Kidney (tissue), 14 donors: ENCODE results near the gene CRACDL. TPM values are rescaled to one million over a fixed set of nuclear protein-coding genes. Genes with fewer than 3 reads are reported as not detected.

Experiments used
- DNase-seq, 5 donors: peaks; one replicate each; pipeline ENCODE4 v3.0.0-alpha.2; 2013 to 2020
- FAIRE-seq: peaks from 2 replicates; lab custom pipeline; 2012; peaks lifted over from hg19 to GRCh38; lab: Jason Lieb, UNC
- H3K27ac ChIP-seq, 2 donors: one replicate each; pipeline ENCODE4 v1.7.0; 2013; ENCODE audit warnings: low read depth in 2 of 2, low read length in 2 of 2, inconsistent platforms in 1 of 2
- H3K27me3 ChIP-seq: one replicate; pipeline ENCODE4 v1.7.1; 2013; ENCODE audit warnings: low read length, inconsistent platforms; ENCODE audit not compliant: control insufficient read depth, insufficient read depth
- H3K36me3 ChIP-seq, 3 donors: one replicate each; pipeline versions ENCODE4 v1.7.0 to v1.7.1; 2013; ENCODE audit warnings: low read length in 3 of 3, control low read depth in 1 of 3, inconsistent platforms in 1 of 3; ENCODE audit not compliant: insufficient read depth in 3 of 3, control insufficient read depth in 2 of 3
- H3K4me1 ChIP-seq, 3 donors: one replicate each; pipeline versions ENCODE4 v1.7.0 to v1.7.1; 2013; ENCODE audit warnings: low read length in 3 of 3, inconsistent platforms in 1 of 3, low read depth in 1 of 3; ENCODE audit not compliant: control insufficient read depth in 2 of 3, insufficient read depth in 2 of 3
- H3K4me3 ChIP-seq, 3 donors: one replicate each; pipeline versions ENCODE4 v1.7.0 to v1.8.1; 2013; ENCODE audit warnings: low read length in 3 of 3, control low read depth in 1 of 3, inconsistent platforms in 1 of 3
- H3K9ac ChIP-seq, 3 donors: one replicate each; pipeline versions ENCODE4 v1.7.0 to v1.7.1; 2013; ENCODE audit warnings: low read length in 3 of 3, control low read depth in 1 of 3, inconsistent platforms in 1 of 3
- H3K9me3 ChIP-seq, 3 donors: one replicate each; pipeline versions ENCODE4 v1.7.0 to v1.7.1; 2013; ENCODE audit warnings: low read length in 3 of 3, control low read depth in 1 of 3, inconsistent platforms in 1 of 3; ENCODE audit not compliant: control insufficient read depth in 2 of 3, insufficient read depth in 1 of 3
- CTCF ChIP-seq: IDR thresholded peaks from 3 replicates; pipeline ENCODE4 v1.5.1; 2012; ENCODE audit warnings: mild to moderate bottlenecking, moderate library complexity, borderline replicate concordance; ENCODE audit not compliant: insufficient read depth; ENCODE audit errors: extremely low read depth
- intact Hi-C: fragments of 100-400 bp; cut with DNase I; formaldehyde crosslinking; loops from one replicate; pipeline ENCODE4 v1.11.1; 2022
- polyA plus RNA-seq: library from polyadenylated mRNA; stranded (reverse); fragments of 350-450 nt; fragmentation: Illumina TruSeq; extraction: RNeasy Lipid Tissue Mini Kit (QIAGEN cat#74804); gene quantifications from one replicate; pipeline ENCODE4 v1.2.3, GENCODE V29; 2014; ENCODE audit warnings: low read depth, low replicate concordance; ENCODE audit not compliant: insufficient read depth
- total RNA-seq: library from RNA; stranded (reverse); fragmentation: NEBNext Ultra II Directional; extraction: Animal tissue kit (Norgen Biotek cat#: 25700); gene quantifications from one replicate; pipeline ENCODE4 v1.2.1, GENCODE V29; 2021
- donor health status: control.
- donor health status: control.
- donor health status: control.
- donor health status: control.
- donor health status: control.
- donor health status: DM: yes; HTN: yes; CAD: no.
- donor health status: Normal renal cell carcinoma (clear cell type).

Gene CRACDL
- total and polyA plus RNA-seq, 2 donors from 2014 or later = 4.3 to 14.8 TPM

GRCh38 chr2:98808546-98808945 is 127.5 kb downstream of the CRACDL start:
- H3K9me3 ChIP-seq = no peaks in the 10 kb centered on the region
- no peak overlapping the region for H3K4me3 ChIP-seq
- no peaks in the 10 kb centered on the region for H3K36me3 ChIP-seq
- DNase-seq = no peak
- no peaks in the 10 kb centered on the region for H3K27me3 ChIP-seq
- H3K4me1 ChIP-seq = peaks cover 0 to 9% (median 5%) of the 10 kb centered on the region in 3 donors
- intact Hi-C loops = no loop called here
- H3K27ac ChIP-seq = no peak overlapping the region
- H3K9ac ChIP-seq = no peak overlapping the region
- no peak for FAIRE-seq
- TF ChIP-seq CTCF = no peak

GRCh38 chr2:98807929-98808328 is 128.1 kb downstream of the CRACDL start:
- Histone ChIP-seq H3K9me3 (no peaks in the 10 kb centered on the region), H3K4me3 (no peak overlapping the region), H3K9ac (no peak overlapping the region), H3K4me1 (peaks cover 0 to 9% (median 5%) of the 10 kb centered on the region in 3 donors), H3K27me3 (no peaks in the 10 kb centered on the region), H3K27ac (no peak overlapping the region), H3K36me3 (no peaks in the 10 kb centered on the region)
- TF ChIP-seq CTCF = no peak
- DNase-seq (no peak), FAIRE-seq (no peak)
- intact Hi-C loops = no loop called here

GRCh38 chr2:98807221-98807620 is 128.8 kb downstream of the CRACDL start:
- Histone ChIP-seq H3K4me3 (no peak overlapping the region), H3K36me3 (no peaks in the 10 kb centered on the region), H3K27me3 (no peaks in the 10 kb centered on the region), H3K9me3 (no peaks in the 10 kb centered on the region), H3K27ac (no peak overlapping the region), H3K9ac (no peak overlapping the region), H3K4me1 (peaks cover 0 to 9% (median 5%) of the 10 kb centered on the region in 3 donors)
- TF ChIP-seq CTCF = no peak
- no peak for DNase-seq
- no peak for FAIRE-seq
- intact Hi-C loops = no loop called here

GRCh38 chr2:98806236-98806697 is 129.8 kb downstream of the CRACDL start:
- Histone ChIP-seq H3K4me3 (no peak overlapping the region), H3K36me3 (no peaks in the 10 kb centered on the region), H3K9ac (no peak overlapping the region), H3K9me3 (no peaks in the 10 kb centered on the region), H3K4me1 (peaks cover 0 to 9% (median 5%) of the 10 kb centered on the region in 3 donors), H3K27me3 (no peaks in the 10 kb centered on the region), H3K27ac (peak overlapping the region in 1 of 2 donors; percentile 28)
- TF ChIP-seq CTCF = no peak
- intact Hi-C loops = no loop called here
- DNase-seq (peak in 1 of 5 donors; percentile 92), FAIRE-seq (no peak)
